Small intestine (tissue), 7 donors: ENCODE data around the gene TNIK. TPM values are rescaled to one million over a fixed set of nuclear protein-coding genes. Genes with fewer than 3 reads are reported as not detected.

Source experiments
- DNase-seq, 2 donors: peaks; one replicate each; pipeline versions ENCODE4 v3.0.0 to v3.0.0-alpha.2; 2013
- FAIRE-seq: peaks from 2 replicates; lab custom pipeline; 2012; peaks lifted over from hg19 to GRCh38; lab: Jason Lieb, UNC
- H3K27ac ChIP-seq, 3 donors: one replicate each; pipeline ENCODE4 v1.5.1; 2013; ENCODE audit warnings: low read length in 2 of 3, mild to moderate bottlenecking in 2 of 3, control low read depth in 1 of 3, inconsistent platforms in 1 of 3, low read depth in 1 of 3, moderate library complexity in 1 of 3
- H3K27me3 ChIP-seq, 3 donors: one replicate each; pipeline ENCODE4 v1.6.1; 2013; ENCODE audit warnings: low read length in 3 of 3, inconsistent platforms in 1 of 3; ENCODE audit not compliant: control insufficient read depth in 3 of 3, insufficient read depth in 3 of 3
- H3K36me3 ChIP-seq, 3 donors: one replicate each; pipeline ENCODE4 v1.6.1; 2013; ENCODE audit warnings: low read length in 3 of 3, inconsistent platforms in 1 of 3, low read depth in 1 of 3, mild to moderate bottlenecking in 1 of 3, moderate library complexity in 1 of 3; ENCODE audit not compliant: control insufficient read depth in 3 of 3, insufficient read depth in 2 of 3
- H3K4me1 ChIP-seq, 3 donors: one replicate each; pipeline ENCODE4 v1.6.1; 2013; ENCODE audit warnings: low read length in 2 of 3, inconsistent platforms in 1 of 3, low read depth in 1 of 3, mild to moderate bottlenecking in 1 of 3, moderate library complexity in 1 of 3; ENCODE audit not compliant: control insufficient read depth in 3 of 3, insufficient read depth in 2 of 3
- H3K4me3 ChIP-seq, 3 donors: one replicate each; pipeline ENCODE4 v1.5.1; 2013; ENCODE audit warnings: low read length in 3 of 3, control low read depth in 1 of 3, inconsistent platforms in 1 of 3, low read depth in 1 of 3, mild to moderate bottlenecking in 1 of 3, moderate library complexity in 1 of 3
- H3K9me3 ChIP-seq, 2 donors: one replicate each; pipeline ENCODE4 v1.6.1; 2013; ENCODE audit warnings: low read depth in 1 of 2, low read length in 1 of 2; ENCODE audit not compliant: control insufficient read depth in 2 of 2, insufficient read depth in 1 of 2
- WGBS, 3 donors: extraction: QIAGEN DNeasy Blood & Tissue Kit; methylation state at CpG; one replicate each; pipeline ENCODE4 v1.1.7; 2013; 5-methylcytosine and 5-hydroxymethylcytosine counted together
- polyA plus RNA-seq, 4 donors: library from polyadenylated mRNA; stranded (reverse) in 3 of 4; unstranded in 1 of 4; fragments of 200-250 nt in 3 of 4; fragments of 120-200 nt in 1 of 4; gene quantifications; one replicate each; pipeline versions ENCODE4 v1.2.1 to v1.2.3, GENCODE V29; 2013
- donor health status: healthy with polysubstance abuse.
- donor health status: control.
- donor health status: control.
- donor health status: Bipolar disorder and iron deficiency.
- donor health status: healthy.

The TNIK gene
- polyA plus RNA-seq, 4 donors: 14.9 to 38.7 (median 27.5) TPM

DNA sequence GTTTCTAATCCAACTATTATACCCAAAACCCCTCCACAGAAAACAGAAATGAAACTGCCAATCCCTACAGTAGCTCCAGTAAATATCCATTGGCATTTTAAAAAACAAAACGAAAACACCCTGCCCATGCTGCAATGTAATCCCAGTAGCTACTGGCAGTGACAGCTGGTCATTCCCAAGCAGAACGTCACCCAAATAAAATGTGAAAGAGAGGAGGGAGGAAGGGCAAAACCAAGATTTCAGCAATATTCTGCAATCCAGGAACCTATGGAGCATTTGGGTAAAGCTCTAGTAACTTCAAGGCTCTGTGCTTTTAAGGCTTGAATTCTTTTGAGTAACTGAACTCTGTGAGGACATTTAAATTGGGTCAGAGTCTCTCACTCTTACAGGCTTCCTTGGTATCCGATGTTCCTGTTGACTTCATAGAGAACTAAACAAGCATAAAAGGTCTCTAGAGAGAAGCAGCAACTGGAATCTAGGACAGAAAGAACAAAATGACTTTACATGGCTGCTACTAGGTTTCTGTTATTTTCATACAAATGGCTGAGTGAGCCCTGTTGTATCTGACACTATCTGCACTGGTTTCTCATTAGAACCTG is 136.2 kb downstream of the TNIK start:
- no peak for DNase-seq

DNA sequence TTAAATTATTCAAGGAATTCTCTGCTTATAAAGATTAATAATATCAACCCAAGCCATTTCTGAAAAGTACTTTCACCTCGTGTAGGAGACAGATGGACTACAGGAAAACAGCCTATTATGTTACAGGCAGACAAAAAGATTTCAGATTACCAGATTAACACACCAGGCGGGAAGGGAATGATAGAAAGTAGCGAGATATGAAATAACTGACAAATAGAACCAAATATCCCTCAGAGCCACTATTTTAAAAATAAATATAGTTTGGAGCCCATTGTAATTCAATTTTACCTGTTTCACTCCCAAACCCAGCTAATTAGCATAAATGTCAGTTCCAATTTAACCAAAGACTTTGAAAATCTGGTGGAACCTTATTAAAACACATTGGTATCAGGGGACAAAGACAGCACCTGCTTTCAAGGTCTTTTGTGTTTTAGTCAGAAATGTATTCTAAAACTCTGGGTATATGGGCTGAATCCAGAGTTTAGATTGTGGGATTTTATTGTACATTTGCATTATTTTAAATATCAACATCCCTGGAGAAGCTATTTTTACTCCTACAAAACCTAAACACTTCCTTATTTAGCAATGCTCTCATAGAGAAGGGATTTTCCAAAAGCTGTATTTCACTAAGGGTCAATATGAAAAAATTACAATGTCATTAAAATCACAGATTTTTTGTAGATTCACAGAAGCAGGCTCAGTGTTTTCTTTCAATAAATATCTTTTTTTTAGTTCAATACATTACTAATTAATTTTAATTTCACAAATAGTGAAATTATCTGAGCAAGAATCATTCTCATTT is 138.4 kb downstream of the TNIK start:
- FAIRE-seq: no peak
- no peak for DNase-seq
- WGBS, 3 donors: 51 to 82% (median 72%) methylated on average over 3 of the region's 3 CpGs
- H3K27ac ChIP-seq: no peak overlapping the region
- H3K4me1 ChIP-seq: peaks cover 0 to 3% (median 2%) of the 10 kb centered on the region in 3 donors
- no peaks in the 10 kb centered on the region for H3K27me3 ChIP-seq
- no peaks in the 10 kb centered on the region for H3K9me3 ChIP-seq
- H3K36me3 ChIP-seq: no peaks in the 10 kb centered on the region
- H3K4me3 ChIP-seq: no peak overlapping the region

More for the DNA sequence above, 136.2 kb downstream of the TNIK start:
- H3K36me3 ChIP-seq: no peaks in the 10 kb centered on the region
- no peak overlapping the region for H3K4me3 ChIP-seq
- no peak for FAIRE-seq
- no peak overlapping the region for H3K27ac ChIP-seq
- H3K4me1 ChIP-seq: peaks cover 2 to 9% (median 3%) of the 10 kb centered on the region in 3 donors
- H3K9me3 ChIP-seq: no peaks in the 10 kb centered on the region
- whole genome bisulfite sequencing, 3 donors: 69 to 83% (median 70%) methylated on average over 3 of the region's 3 CpGs
- H3K27me3 ChIP-seq: no peaks in the 10 kb centered on the region

DNA sequence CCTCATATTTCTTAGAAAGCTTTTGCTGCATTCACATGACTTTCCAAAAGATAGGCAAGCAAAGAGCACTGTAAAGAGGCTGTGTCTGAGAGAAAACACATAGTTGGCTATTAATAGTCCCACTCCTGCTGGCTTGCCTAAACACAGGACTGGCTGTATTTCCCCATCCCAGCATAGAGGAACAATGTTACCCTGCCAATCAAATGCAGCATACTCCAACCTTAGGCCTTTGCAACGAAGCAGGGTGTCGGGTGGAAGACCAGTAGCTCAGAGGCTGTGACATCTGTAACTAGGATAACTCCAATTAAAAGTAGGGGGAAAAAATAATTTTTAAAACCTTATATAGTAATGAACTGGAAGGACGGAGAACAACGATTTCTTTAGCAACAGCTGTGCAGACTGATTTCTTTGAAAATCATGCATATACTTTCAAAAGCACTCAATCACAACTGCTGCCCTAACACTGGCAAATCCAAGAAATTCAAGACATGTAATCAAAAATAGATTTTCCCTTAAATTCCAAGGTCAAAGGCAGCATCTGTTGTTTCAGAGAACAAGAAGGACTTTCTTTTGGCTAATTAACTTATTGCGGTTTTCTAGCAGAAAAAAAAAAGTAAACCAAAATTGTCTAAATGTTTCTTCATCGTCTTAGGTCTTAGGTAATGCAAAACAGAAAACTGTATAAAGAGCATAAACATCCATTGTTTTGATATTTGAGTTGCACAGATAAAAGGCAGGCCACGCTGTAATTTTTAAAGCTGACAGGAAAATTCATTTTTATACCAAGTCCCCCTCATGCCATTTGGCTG is 139.3 kb downstream of the TNIK start:
- WGBS, 3 donors: 75 to 91% (median 89%) methylated on average over 7 of the region's 7 CpGs
- no peaks in the 10 kb centered on the region for H3K9me3 ChIP-seq
- DNase-seq (no peak), FAIRE-seq (no peak)
- no peaks in the 10 kb centered on the region for H3K27me3 ChIP-seq
- H3K27ac ChIP-seq: no peak overlapping the region
- no peak overlapping the region for H3K4me3 ChIP-seq
- no peaks in the 10 kb centered on the region for H3K36me3 ChIP-seq
- peaks cover 0 to 3% (median 2%) of the 10 kb centered on the region in 3 donors for H3K4me1 ChIP-seq

DNA sequence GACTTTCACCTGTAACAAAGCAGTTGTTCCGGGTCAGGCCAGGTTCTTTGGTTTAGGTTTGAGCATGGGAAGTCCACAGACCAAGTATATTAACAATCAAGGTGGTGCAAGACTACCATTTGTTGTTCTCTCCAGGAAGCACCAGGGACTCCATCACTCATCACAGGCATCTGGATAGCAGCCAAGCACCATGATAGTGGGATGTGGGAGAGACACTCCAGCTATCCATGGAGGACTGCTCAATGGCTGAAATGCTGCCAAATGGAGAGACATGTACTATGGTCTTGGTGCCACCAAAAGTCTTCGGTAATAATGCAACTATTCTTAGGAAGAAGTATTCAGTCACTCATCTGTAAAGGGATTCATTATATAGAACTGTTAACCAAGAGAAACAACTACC is 143.0 kb downstream of the TNIK start:
- Histone ChIP-seq H3K27me3 (no peaks in the 10 kb centered on the region), H3K27ac (no peak overlapping the region), H3K9me3 (no peaks in the 10 kb centered on the region), H3K4me3 (no peak overlapping the region), H3K36me3 (no peaks in the 10 kb centered on the region), H3K4me1 (peaks cover 2 to 4% (median 3%) of the 10 kb centered on the region in 3 donors)
- WGBS, 3 donors: 51 to 81% (median 60%) methylated on average over 2 of the region's 2 CpGs
- FAIRE-seq (no peak), DNase-seq (peak; percentile 32 to 67)

DNA sequence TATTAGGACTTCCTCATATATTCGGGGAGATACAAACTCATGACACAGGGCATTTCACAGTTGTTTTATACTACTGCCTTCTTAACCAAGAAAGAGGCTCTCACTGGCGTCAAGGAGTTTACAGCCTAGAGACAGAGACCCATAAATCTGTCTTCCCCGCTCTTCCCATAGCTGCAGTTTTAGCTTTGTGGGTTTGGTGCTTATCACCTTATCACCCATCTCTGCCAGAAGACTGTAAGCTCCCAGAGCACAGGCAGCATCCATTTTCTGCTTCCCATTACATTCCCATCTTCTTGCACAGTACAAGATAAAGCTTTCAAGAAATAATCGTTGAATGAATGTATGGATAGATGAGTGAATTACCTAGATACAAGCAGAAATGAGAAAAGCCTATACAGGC is 144.3 kb downstream of the TNIK start:
- 96 to 99% (median 97%) methylated on average over 4 of the region's 4 CpGs for WGBS, 3 donors
- no peak for FAIRE-seq
- peaks cover 2 to 4% (median 3%) of the 10 kb centered on the region in 3 donors for H3K4me1 ChIP-seq

DNA sequence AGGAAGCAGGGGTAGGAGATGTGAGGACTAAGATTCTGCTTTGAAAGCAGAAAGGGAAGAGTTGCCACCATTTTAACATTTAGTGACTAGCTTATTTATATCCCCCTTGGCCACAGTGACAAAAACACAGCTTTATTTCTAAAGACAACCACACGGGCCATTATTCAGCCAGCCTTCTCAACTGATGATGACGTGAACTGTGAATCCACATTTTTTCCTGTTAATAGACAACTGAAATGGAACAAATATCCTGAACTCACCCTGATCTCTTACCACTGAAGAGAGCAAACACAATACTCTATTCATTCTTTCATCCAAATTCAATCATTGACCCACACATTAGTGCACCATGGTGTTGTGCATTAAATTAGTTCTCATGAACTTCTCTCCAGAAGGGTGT is 145.1 kb downstream of the TNIK start:
- Histone ChIP-seq H3K27ac (no peak overlapping the region), H3K4me1 (peaks cover 0 to 4% (median 2%) of the 10 kb centered on the region in 3 donors), H3K4me3 (no peak overlapping the region), H3K9me3 (no peaks in the 10 kb centered on the region), H3K36me3 (no peaks in the 10 kb centered on the region), H3K27me3 (no peaks in the 10 kb centered on the region)
- FAIRE-seq (no peak), DNase-seq (no peak)
- 91 to 94% (median 92%) methylated on average over 2 of the region's 2 CpGs for WGBS, 3 donors

More for the DNA sequence above, 144.3 kb downstream of the TNIK start:
- H3K27me3 ChIP-seq: no peaks in the 10 kb centered on the region
- H3K36me3 ChIP-seq: no peaks in the 10 kb centered on the region
- H3K4me3 ChIP-seq: no peak overlapping the region
- H3K27ac ChIP-seq: no peak overlapping the region
- no peaks in the 10 kb centered on the region for H3K9me3 ChIP-seq
- no peak for DNase-seq

DNA sequence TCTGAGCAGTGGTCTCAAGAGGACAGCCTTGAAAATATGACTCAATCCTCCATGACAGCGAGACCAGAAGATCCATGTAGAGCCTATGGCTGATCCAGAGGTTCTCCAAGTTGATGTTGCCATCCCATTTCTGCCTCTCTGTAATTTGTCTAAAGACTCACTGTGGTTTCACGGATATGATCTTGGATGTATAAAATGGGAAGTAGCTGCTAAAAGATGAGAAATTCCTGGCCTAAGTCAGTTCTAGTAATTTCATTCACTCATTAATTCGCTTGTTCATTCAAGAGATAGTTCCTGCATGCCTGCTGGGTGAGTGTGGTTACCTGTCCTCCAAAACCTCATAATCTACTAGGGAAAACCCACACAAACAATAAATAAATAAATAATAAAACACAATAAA is 145.9 kb downstream of the TNIK start:
- Histone ChIP-seq H3K27ac (no peak overlapping the region), H3K4me1 (peaks cover 0 to 4% (median 2%) of the 10 kb centered on the region in 3 donors), H3K36me3 (no peaks in the 10 kb centered on the region), H3K9me3 (no peaks in the 10 kb centered on the region), H3K27me3 (no peaks in the 10 kb centered on the region), H3K4me3 (no peak overlapping the region)
- FAIRE-seq: no peak
- WGBS, 3 donors: 93 to 99% (median 96%) methylated on average over 3 of the region's 3 CpGs
- DNase-seq: no peak

DNA sequence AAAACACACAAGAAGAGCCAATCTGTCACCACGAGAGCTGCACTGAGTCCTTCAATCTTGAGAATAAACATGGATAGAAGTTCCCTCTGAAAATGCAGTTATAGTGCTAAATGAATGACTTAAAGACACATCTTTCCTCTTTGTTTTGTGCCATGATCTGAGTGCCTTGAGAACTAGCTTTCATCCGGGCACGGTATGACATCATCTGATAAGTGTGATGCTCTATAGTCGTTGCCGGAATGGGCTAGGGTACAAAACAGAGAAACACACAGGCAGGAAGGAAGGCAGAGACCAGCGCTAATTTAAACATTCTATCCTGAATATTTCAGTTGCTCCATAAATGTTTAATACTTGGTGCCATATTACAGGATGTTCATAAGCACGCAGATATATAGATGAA is 146.5 kb downstream of the TNIK start:
- no peaks in the 10 kb centered on the region for H3K9me3 ChIP-seq
- H3K4me3 ChIP-seq: no peak overlapping the region
- no peak overlapping the region for H3K27ac ChIP-seq
- H3K27me3 ChIP-seq: no peaks in the 10 kb centered on the region
- H3K4me1 ChIP-seq: peaks cover 0 to 4% (median 2%) of the 10 kb centered on the region in 3 donors
- H3K36me3 ChIP-seq: no peaks in the 10 kb centered on the region
- DNase-seq: no peak
- FAIRE-seq: no peak
- WGBS, 3 donors: 92 to 97% (median 95%) methylated on average over 7 of the region's 7 CpGs
